ENCODE results near the gene GPR176. TPM values are rescaled to one million over a fixed set of nuclear protein-coding genes. Genes with fewer than 3 reads are reported as not detected.

GPR176 gene
- 0.95 and 7.2 TPM in 2 replicates for total RNA-seq (ENCODE audit: low replicate concordance)
- long read RNA-seq, partial matches to known transcripts = 0 of 2 reads
- long read RNA-seq, other reads (novel, unspliced or antisense) = 2 of 2 reads

- H3K4me3 Mint-ChIP-seq = peak within 1 kb of the TSS; percentile 91
- DNase-seq (ENCODE audit: extremely low spot score, unreplicated experiment) = peak; percentile 70
- peaks cover 4% of the 10 kb centered on the region for H3K4me1 Mint-ChIP-seq (ENCODE audit: unreplicated experiment)
- H3K27ac Mint-ChIP-seq = peak within 1 kb of the TSS; percentile 54
- peaks cover 48% of the 10 kb centered on the region for H3K27me3 Mint-ChIP-seq
- TF ChIP-seq CTCF (conservative IDR thresholded peaks at IDR 0.05) = no peak
- no peaks in the 10 kb centered on the region for H3K36me3 Mint-ChIP-seq
- peaks cover 4% of the 10 kb centered on the region for H3K9me3 Mint-ChIP-seq
Measured at GRCh38 chr15:39919748-39920509, at the start of gene GPR176. Gene GPR176 (minus strand): TSS chr15:39920266. CDS start chr15:39920026, 240 bp downstream.

GRCh38 chr15:39969002-39969394 is 48.9 kb upstream of the GPR176 start:
- no peaks in the 10 kb centered on the region for H3K9me3 Mint-ChIP-seq
- H3K36me3 Mint-ChIP-seq = peaks cover 49% of the 10 kb centered on the region
- no peak for DNase-seq (ENCODE audit: extremely low spot score, unreplicated experiment)
- H3K27ac Mint-ChIP-seq = no peak overlapping the region
- no peak for TF ChIP-seq CTCF (conservative IDR thresholded peaks at IDR 0.05)
- peaks cover 10% of the 10 kb centered on the region for H3K4me1 Mint-ChIP-seq (ENCODE audit: unreplicated experiment)
- no peak overlapping the region for H3K4me3 Mint-ChIP-seq
- no peaks in the 10 kb centered on the region for H3K27me3 Mint-ChIP-seq

- peaks cover 44% of the 10 kb centered on the region for H3K36me3 Mint-ChIP-seq
- no peak overlapping the region for H3K4me3 Mint-ChIP-seq
- H3K27me3 Mint-ChIP-seq = no peaks in the 10 kb centered on the region
- H3K4me1 Mint-ChIP-seq (ENCODE audit: unreplicated experiment) = peaks cover 14% of the 10 kb centered on the region
- TF ChIP-seq CTCF (conservative IDR thresholded peaks at IDR 0.05) = no peak
- H3K9me3 Mint-ChIP-seq = no peaks in the 10 kb centered on the region
- DNase-seq (ENCODE audit: extremely low spot score, unreplicated experiment) = no peak
- no peak overlapping the region for H3K27ac Mint-ChIP-seq
Measured at GRCh38 chr15:39968273-39969001, 48.4 kb upstream of the GPR176 start.

GRCh38 chr15:39966521-39966920 is 46.5 kb upstream of the GPR176 start:
- DNase-seq (ENCODE audit: extremely low spot score, unreplicated experiment) = no peak
- Mint-ChIP-seq H3K4me1 (ENCODE audit: unreplicated experiment) (peaks cover 14% of the 10 kb centered on the region), H3K4me3 (no peak overlapping the region), H3K9me3 (no peaks in the 10 kb centered on the region), H3K36me3 (peaks cover 44% of the 10 kb centered on the region), H3K27me3 (no peaks in the 10 kb centered on the region), H3K27ac (no peak overlapping the region)
- TF ChIP-seq CTCF (conservative IDR thresholded peaks at IDR 0.05) = no peak

GRCh38 chr15:39963786-39964185 is 43.7 kb upstream of the GPR176 start:
- DNase-seq (ENCODE audit: extremely low spot score, unreplicated experiment) = no peak
- no peaks in the 10 kb centered on the region for H3K27me3 Mint-ChIP-seq
- H3K4me1 Mint-ChIP-seq (ENCODE audit: unreplicated experiment) = peaks cover 4% of the 10 kb centered on the region
- TF ChIP-seq CTCF (conservative IDR thresholded peaks at IDR 0.05) = no peak
- H3K4me3 Mint-ChIP-seq = no peak overlapping the region
- H3K36me3 Mint-ChIP-seq = peaks cover 32% of the 10 kb centered on the region
- no peaks in the 10 kb centered on the region for H3K9me3 Mint-ChIP-seq
- no peak overlapping the region for H3K27ac Mint-ChIP-seq

All from type B pancreatic cell (in vitro differentiated cells).